DOHH2 (cell line): ENCODE data around the gene IL1RL2.

ENCODE experiments used
- H3F3A ChIP-seq: fragments of 200-600 bp; sonication (generic), shearing (Covaris generic); 2 replicates; pipeline ENCODE4 v1.6.0; 2016; ENCODE audit warnings: antibody characterized with exemption, mild to moderate bottlenecking; ENCODE audit not compliant: control insufficient read depth, insufficient read depth
- H3K27ac ChIP-seq: fragments of 200-600 bp; sonication (generic); 2 replicates; pipeline ENCODE4 v1.5.1; 2014; ENCODE audit warnings: low read depth, mild to moderate bottlenecking, low read length, moderate library complexity
- H3K27me3 ChIP-seq: fragments of 200-600 bp; sonication (generic); 2 replicates; pipeline ENCODE4 v1.6.1; 2014; ENCODE audit warnings: mild to moderate bottlenecking, low read length, mixed read lengths; ENCODE audit not compliant: control insufficient read depth
- H3K36me3 ChIP-seq: fragments of 200-600 bp; sonication (generic); 2 replicates; pipeline ENCODE4 v1.6.1; 2014; ENCODE audit warnings: mild to moderate bottlenecking, low read length, moderate library complexity, mixed read lengths; ENCODE audit not compliant: control insufficient read depth
- H3K4me1 ChIP-seq: fragments of 200-600 bp; sonication (generic); 2 replicates; pipeline ENCODE4 v1.6.1; 2014; ENCODE audit warnings: mild to moderate bottlenecking, low read length, mixed read lengths; ENCODE audit not compliant: control insufficient read depth
- H3K4me2 ChIP-seq: fragments of 200-600 bp; sonication (generic); 2 replicates; pipeline ENCODE4 v1.6.0; 2014; ENCODE audit warnings: mild to moderate bottlenecking, low read length, moderate library complexity
- H3K4me3 ChIP-seq: fragments of 200-600 bp; sonication (generic); 2 replicates; pipeline ENCODE4 v1.5.1; 2014; ENCODE audit warnings: mild to moderate bottlenecking, low read length, mixed read lengths
- H3K79me2 ChIP-seq: fragments of 200-600 bp; sonication (generic); 2 replicates; pipeline ENCODE4 v1.6.1; 2014; ENCODE audit warnings: mild to moderate bottlenecking, low read length, mixed read lengths; ENCODE audit not compliant: control insufficient read depth
- H3K9me2 ChIP-seq: fragments of 200-600 bp; sonication (generic); replicated peaks from 2 replicates; pipeline ENCODE4 v1.6.1; 2014; ENCODE audit warnings: mild to moderate bottlenecking, low read length, mixed read lengths; ENCODE audit not compliant: control insufficient read depth
- H3K9me3 ChIP-seq: fragments of 200-600 bp; sonication (generic); 2 replicates; pipeline ENCODE4 v1.6.1; 2014; ENCODE audit warnings: antibody characterized with exemption, low read length, mixed read lengths; ENCODE audit not compliant: control insufficient read depth, insufficient read depth
- H4K20me1 ChIP-seq: fragments of 200-600 bp; sonication (generic); 2 replicates; pipeline ENCODE4 v1.6.0; 2014; ENCODE audit warnings: low read depth, mild to moderate bottlenecking, antibody characterized with exemption, low read length, moderate library complexity; ENCODE audit not compliant: control insufficient read depth, insufficient read depth
- EZH2phosphoT487 ChIP-seq: fragments of 200-600 bp; sonication (generic); IDR thresholded peaks from 2 replicates; pipeline ENCODE4 v1.6.1; 2017; ENCODE audit warnings: borderline replicate concordance, mild to moderate bottlenecking, antibody characterized with exemption, low read length, moderate library complexity, mixed read lengths
- TF ChIP-seq, protein P1 (sequence below): fragments of 200-600 bp; sonication (generic); IDR thresholded peaks from one replicate; pipeline ENCODE4 v1.5.1; 2014; ENCODE audit warnings: antibody characterized with exemption, mild to moderate bottlenecking, low read depth, low read length; ENCODE audit not compliant: poor library complexity, severe bottlenecking

IL1RL2 gene

DNA sequence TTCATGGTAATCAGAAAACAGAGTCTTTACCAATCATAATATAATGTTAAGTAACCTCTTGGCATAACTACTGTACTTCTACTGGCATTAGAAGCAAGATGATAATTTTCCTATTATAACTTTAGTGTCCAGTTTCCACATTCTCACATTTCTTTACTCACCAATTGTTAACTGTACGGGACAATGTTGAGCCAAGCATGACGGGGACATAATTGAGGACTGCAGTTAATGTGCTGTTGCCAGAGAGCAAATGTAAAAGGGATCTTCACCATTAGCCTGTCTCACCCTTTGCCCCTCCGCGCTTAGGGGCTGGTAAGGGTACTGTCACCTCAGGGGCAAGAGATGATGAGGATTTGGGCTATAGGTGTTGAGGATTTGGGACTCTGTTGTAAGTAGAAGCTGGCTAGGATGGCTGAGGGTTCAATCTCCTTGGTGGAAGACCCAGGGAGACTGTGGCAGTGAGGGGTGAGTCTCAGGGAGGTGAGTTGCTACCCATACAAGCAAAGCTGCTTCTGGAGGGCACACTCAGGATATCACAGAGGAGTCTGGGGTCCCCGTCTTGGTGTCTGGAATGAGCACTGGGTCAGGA is 70.1 kb downstream of the IL1RL2 start:
- no peak overlapping the region for H3K4me3 ChIP-seq
- H4K20me1 ChIP-seq = no peaks in the 10 kb centered on the region
- TF ChIP-seq, protein P1, sequence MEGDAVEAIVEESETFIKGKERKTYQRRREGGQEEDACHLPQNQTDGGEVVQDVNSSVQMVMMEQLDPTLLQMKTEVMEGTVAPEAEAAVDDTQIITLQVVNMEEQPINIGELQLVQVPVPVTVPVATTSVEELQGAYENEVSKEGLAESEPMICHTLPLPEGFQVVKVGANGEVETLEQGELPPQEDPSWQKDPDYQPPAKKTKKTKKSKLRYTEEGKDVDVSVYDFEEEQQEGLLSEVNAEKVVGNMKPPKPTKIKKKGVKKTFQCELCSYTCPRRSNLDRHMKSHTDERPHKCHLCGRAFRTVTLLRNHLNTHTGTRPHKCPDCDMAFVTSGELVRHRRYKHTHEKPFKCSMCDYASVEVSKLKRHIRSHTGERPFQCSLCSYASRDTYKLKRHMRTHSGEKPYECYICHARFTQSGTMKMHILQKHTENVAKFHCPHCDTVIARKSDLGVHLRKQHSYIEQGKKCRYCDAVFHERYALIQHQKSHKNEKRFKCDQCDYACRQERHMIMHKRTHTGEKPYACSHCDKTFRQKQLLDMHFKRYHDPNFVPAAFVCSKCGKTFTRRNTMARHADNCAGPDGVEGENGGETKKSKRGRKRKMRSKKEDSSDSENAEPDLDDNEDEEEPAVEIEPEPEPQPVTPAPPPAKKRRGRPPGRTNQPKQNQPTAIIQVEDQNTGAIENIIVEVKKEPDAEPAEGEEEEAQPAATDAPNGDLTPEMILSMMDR = no peak
- TF ChIP-seq EZH2phosphoT487 = no peak
- H3K4me1 ChIP-seq = no peaks in the 10 kb centered on the region
- H3K9me3 ChIP-seq = no peaks in the 10 kb centered on the region
- H3K9me2 ChIP-seq = no peaks in the 10 kb centered on the region
- H3K27ac ChIP-seq = no peak overlapping the region
- H3K79me2 ChIP-seq = no peaks in the 10 kb centered on the region
- no peaks in the 10 kb centered on the region for H3K36me3 ChIP-seq
- H3K4me2 ChIP-seq = no peak overlapping the region
- no peaks in the 10 kb centered on the region for H3F3A ChIP-seq
- no peaks in the 10 kb centered on the region for H3K27me3 ChIP-seq

DNA sequence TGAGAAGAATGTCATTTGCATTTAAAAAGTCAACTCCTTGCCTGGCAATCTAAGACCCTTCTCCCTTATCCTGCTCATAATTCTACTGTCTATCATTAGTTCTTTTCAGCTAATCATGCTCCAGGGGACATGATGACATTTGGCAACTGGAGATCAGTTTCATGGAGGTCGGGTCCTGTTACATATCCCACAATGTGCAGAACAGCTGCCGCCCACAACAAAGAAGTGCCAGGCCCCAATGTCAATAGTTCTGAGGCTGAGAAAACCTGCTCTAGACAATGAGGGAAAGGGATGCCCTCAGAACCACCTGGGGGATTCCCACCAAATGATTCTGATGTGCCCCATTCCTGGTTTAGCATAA is 71.2 kb downstream of the IL1RL2 start:
- no peaks in the 10 kb centered on the region for H3K79me2 ChIP-seq
- no peak overlapping the region for H3K4me3 ChIP-seq
- H3K4me2 ChIP-seq = no peak overlapping the region
- no peaks in the 10 kb centered on the region for H3K27me3 ChIP-seq
- no peaks in the 10 kb centered on the region for H4K20me1 ChIP-seq
- H3K4me1 ChIP-seq = no peaks in the 10 kb centered on the region
- no peaks in the 10 kb centered on the region for H3F3A ChIP-seq
- no peaks in the 10 kb centered on the region for H3K9me3 ChIP-seq
- H3K27ac ChIP-seq = no peak overlapping the region
- no peaks in the 10 kb centered on the region for H3K36me3 ChIP-seq
- TF ChIP-seq EZH2phosphoT487 = no peak
- TF ChIP-seq, protein P1 = no peak
- no peaks in the 10 kb centered on the region for H3K9me2 ChIP-seq

DNA sequence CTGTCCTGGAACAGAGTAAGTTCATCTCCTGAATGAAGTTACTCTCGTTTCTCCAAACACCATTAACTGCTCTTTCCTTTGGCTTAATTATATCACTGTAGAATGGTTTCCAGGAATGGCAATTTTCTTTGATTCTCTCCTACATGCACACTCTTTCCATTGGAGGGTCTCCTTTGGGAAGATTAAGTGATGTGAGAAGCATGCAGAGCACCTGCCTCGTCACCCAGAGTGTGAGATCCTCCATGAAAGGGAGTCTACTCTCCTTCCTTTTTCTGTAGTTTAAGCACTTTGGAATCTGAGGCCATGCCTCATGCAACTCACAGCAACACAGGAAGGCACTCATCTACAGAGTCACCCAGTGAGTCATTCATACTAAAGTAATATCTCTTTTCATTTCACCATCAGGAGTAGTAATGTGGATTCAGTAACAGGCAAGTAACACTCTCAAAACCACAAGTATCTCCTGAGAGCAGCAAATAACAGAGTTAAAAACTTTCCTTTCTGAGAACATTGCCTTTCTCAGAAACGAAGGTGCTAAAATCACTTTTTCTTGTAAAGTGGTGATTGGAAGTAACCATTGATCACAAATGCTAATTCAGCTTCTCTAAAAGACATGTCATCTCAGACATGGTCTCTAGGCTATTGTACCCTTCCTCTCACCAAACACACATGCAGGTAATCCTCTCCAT is 71.7 kb downstream of the IL1RL2 start:
- Histone ChIP-seq H3F3A (no peaks in the 10 kb centered on the region), H3K4me3 (no peak overlapping the region), H4K20me1 (no peaks in the 10 kb centered on the region), H3K4me2 (no peak overlapping the region), H3K27me3 (no peaks in the 10 kb centered on the region), H3K27ac (no peak overlapping the region), H3K9me3 (no peaks in the 10 kb centered on the region), H3K4me1 (no peaks in the 10 kb centered on the region), H3K36me3 (no peaks in the 10 kb centered on the region), H3K79me2 (no peaks in the 10 kb centered on the region), H3K9me2 (no peaks in the 10 kb centered on the region)
- TF ChIP-seq EZH2phosphoT487 = no peak
- TF ChIP-seq, protein P1 = no peak
